BLaER1 (cell line): ENCODE results near the gene FADS6.
A peak's percentile ranks its signal among the peaks of the same experiment; 100 is the strongest.

Source experiments
- H3K27ac ChIP-seq: shearing (Covaris generic); formaldehyde crosslinking; 2 replicates; pipeline ENCODE4 v1.8.1; 2022
- H3K27me3 ChIP-seq: shearing (Covaris generic); formaldehyde crosslinking; 2 replicates; pipeline ENCODE4 v1.8.1; 2022
- H3K36me3 ChIP-seq: shearing (Covaris generic); formaldehyde crosslinking; 2 replicates; pipeline ENCODE4 v1.8.1; 2022
- H3K4me1 ChIP-seq: shearing (Covaris generic); formaldehyde crosslinking; 2 replicates; pipeline ENCODE4 v1.8.1; 2022
- H3K4me2 ChIP-seq: shearing (Covaris generic); formaldehyde crosslinking; 2 replicates; pipeline ENCODE4 v1.8.1; 2022
- H3K4me3 ChIP-seq: shearing (Covaris generic); formaldehyde crosslinking; 2 replicates; pipeline ENCODE4 v1.8.1; 2022
- H3K9ac ChIP-seq: shearing (Covaris generic); formaldehyde crosslinking; 2 replicates; pipeline ENCODE4 v1.8.1; 2022
- H3K9me3 ChIP-seq: shearing (Covaris generic); formaldehyde crosslinking; 2 replicates; pipeline ENCODE4 v1.8.1; 2022
- H4K20me1 ChIP-seq: shearing (Covaris generic); formaldehyde crosslinking; 2 replicates; pipeline ENCODE4 v1.8.1; 2022
- Cebpa-rat ChIP-seq: shearing (Covaris generic); IDR thresholded peaks from 2 replicates; pipeline ENCODE4 v1.8.1; 2022

Gene FADS6

DNA sequence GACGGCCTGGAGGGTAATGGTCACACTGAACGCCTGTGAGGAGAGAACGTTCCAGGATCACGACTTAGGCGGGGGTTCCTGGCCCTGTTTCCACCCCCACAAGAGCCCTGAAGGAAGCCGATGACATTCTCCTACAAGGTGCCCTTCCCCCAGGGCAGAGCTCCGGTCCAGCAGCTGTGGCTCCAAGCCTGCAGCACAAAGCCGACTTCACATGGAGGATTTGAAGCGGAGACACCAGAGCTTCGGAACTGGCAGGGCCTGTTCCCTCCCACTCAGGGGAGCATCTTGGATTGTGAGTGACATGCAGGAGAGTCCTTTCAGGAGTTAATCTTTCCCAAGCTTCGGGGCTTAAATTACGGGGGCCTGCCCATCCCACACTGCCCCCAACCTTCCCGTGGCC, 5.0 kb downstream of the FADS6 start:
- Histone ChIP-seq H4K20me1 (no peaks in the 10 kb centered on the region), H3K27me3 (peaks cover 13% of the 10 kb centered on the region; the same call in 1 of the 2 replicates), H3K36me3 (no peaks in the 10 kb centered on the region), H3K4me1 (peaks cover 1% of the 10 kb centered on the region; the same call in 1 of the 2 replicates), H3K9me3 (no peaks in the 10 kb centered on the region), H3K4me3 (no peak overlapping the region), H3K4me2 (no peak overlapping the region), H3K27ac (no peak overlapping the region), H3K9ac (no peak overlapping the region)
- no peak for TF ChIP-seq Cebpa-rat

DNA sequence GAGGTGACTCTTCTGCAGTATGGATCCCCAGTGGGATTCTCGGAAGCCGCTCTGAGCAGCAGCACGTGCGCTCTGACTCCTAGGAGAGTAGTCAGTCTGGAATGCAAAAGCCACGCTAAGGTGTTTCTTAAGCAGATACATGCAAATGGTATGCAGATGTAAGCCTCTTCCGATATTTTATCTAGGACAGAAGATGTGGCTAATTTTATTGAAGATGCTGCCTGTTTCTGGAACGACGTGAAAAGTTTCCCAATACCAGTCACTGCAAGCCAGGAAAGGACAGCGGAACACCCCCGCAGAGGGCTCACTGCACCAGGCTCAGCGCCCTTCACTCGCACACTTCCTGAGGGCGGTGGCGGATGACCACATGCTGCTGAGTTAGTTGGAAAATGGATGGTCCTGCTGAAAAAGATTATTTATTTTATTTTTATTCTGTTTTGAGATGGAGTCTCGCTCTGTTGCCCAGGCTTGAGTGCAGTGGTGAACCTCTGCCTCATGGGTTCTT, 10.1 kb downstream of the FADS6 start:
- no peaks in the 10 kb centered on the region for H4K20me1 ChIP-seq
- TF ChIP-seq Cebpa-rat = no peak
- no peaks in the 10 kb centered on the region for H3K27me3 ChIP-seq
- H3K9me3 ChIP-seq = no peaks in the 10 kb centered on the region
- no peak overlapping the region for H3K27ac ChIP-seq
- no peak overlapping the region for H3K4me3 ChIP-seq
- no peak overlapping the region for H3K4me2 ChIP-seq
- peaks cover 9% of the 10 kb centered on the region for H3K4me1 ChIP-seq
- H3K36me3 ChIP-seq = no peaks in the 10 kb centered on the region
- H3K9ac ChIP-seq = no peak overlapping the region

DNA sequence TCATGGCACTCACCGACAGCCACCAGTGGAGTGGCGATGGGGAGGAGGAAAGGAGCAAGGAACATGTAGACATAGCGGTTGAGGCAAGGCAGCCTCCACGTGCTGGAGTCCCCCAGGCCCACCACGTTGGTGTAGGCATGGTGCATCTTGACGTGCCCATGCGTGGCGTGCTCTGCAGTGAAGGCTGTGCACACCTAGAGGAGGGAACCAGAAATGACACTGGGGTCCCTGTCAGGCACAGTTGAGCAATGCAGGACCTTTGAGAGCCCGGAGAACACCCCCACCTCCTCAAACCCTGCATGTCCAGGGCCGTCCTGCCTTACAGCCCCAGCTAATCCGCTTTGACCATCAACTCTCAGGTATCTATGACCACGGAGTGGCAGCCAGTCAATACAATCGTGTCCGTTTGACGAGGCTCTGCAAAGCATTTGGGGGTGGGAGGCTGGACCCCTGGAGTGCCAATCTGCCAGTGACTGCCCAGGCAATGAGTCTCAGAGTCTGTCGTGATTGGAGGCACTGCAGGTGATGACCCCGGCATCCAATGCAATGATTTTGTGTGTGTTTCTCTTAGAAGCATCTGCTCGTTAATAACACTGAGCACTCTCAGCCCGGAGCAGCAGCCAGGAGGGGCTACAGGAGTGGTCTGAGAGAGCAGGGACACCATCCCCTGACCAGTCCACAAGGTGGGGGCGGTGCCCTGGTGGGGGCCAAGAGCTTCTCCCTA, 10.8 kb downstream of the FADS6 start:
- H3K4me1 ChIP-seq = peaks cover 15% of the 10 kb centered on the region
- H3K4me2 ChIP-seq = no peak overlapping the region
- no peaks in the 10 kb centered on the region for H3K27me3 ChIP-seq

DNA sequence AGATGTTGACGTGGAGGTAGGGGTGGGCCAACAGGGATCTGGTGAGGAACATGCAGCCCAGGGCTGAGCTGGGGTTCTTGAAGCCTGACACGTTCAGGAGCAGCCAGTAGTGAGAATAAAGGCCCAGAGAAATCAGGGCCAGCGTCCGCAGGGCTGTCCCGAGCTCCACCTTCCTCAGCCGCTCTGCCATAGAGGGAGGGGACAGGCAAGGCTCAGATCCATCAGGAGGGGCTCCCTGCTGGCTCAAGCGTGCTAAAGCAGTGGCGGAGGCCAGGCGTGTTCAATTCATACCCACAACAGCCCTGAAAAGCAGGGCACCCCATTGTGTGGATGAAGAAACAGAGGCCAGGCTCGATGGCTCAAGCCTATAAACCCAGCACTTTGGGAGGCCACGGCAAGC, 12.4 kb downstream of the FADS6 start:
- no peaks in the 10 kb centered on the region for H4K20me1 ChIP-seq
- H3K9ac ChIP-seq = no peak overlapping the region
- no peak overlapping the region for H3K27ac ChIP-seq
- no peak overlapping the region for H3K4me3 ChIP-seq
- H3K27me3 ChIP-seq = no peaks in the 10 kb centered on the region
- no peaks in the 10 kb centered on the region for H3K9me3 ChIP-seq
- no peak for TF ChIP-seq Cebpa-rat
- H3K4me2 ChIP-seq = no peak overlapping the region
- H3K4me1 ChIP-seq = peaks cover 20% of the 10 kb centered on the region
- no peaks in the 10 kb centered on the region for H3K36me3 ChIP-seq

More for the DNA sequence above, 10.8 kb downstream of the FADS6 start:
- no peaks in the 10 kb centered on the region for H3K36me3 ChIP-seq
- no peaks in the 10 kb centered on the region for H4K20me1 ChIP-seq
- H3K27ac ChIP-seq = no peak overlapping the region
- H3K4me3 ChIP-seq = no peak overlapping the region
- no peak overlapping the region for H3K9ac ChIP-seq
- H3K9me3 ChIP-seq = no peaks in the 10 kb centered on the region
- TF ChIP-seq Cebpa-rat = no peak

DNA sequence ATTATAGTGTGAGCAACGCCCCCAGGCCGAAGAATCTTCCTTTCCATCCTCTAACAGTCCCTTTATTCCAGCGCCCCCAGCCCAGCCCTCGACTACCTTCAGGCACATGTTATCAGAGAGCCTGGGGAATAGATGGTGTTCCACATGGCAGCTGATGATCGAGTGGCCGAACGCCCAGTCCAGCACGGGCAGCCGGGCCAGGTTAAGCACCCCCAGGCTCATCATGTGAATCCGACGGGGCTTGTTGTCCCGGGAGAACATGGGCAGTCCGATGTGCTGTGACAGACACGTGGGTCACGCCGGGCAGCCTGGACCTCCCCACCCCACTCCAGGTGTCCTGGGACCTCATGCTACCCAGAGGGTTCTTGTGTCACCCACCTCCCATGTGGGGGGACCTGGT, 14.1 kb downstream of the FADS6 start:
- Histone ChIP-seq H3K4me3 (no peak overlapping the region), H3K4me1 (peaks cover 22% of the 10 kb centered on the region), H3K9ac (no peak overlapping the region), H4K20me1 (no peaks in the 10 kb centered on the region), H3K27ac (no peak overlapping the region), H3K9me3 (no peaks in the 10 kb centered on the region), H3K27me3 (no peaks in the 10 kb centered on the region), H3K4me2 (no peak overlapping the region), H3K36me3 (no peaks in the 10 kb centered on the region)
- TF ChIP-seq Cebpa-rat = no peak

DNA sequence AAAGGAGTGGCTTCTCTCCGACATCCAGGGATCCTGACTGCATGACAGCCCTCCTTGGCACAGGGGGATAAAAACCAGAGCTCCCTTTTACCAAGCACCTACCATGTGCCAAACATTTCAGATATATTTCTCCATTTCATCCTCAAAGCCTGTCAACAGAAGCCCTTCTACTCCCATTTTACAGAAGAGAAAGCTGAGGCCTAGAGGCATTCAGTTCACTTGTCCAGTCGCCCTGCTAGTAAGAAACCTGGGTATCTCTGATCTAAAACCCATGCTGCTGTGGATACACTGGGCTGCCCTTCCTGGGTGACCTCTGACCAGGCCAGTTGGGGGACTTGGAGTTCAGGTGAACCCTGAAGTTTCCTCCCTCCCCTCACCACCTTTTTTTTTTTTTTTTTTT, 14.8 kb downstream of the FADS6 start:
- Histone ChIP-seq H3K4me1 (peaks cover 28% of the 10 kb centered on the region), H3K4me2 (no peak overlapping the region), H3K4me3 (no peak overlapping the region), H3K27me3 (no peaks in the 10 kb centered on the region), H3K9ac (no peak overlapping the region), H3K36me3 (no peaks in the 10 kb centered on the region), H4K20me1 (no peaks in the 10 kb centered on the region), H3K9me3 (no peaks in the 10 kb centered on the region), H3K27ac (no peak overlapping the region)
- TF ChIP-seq Cebpa-rat = no peak

DNA sequence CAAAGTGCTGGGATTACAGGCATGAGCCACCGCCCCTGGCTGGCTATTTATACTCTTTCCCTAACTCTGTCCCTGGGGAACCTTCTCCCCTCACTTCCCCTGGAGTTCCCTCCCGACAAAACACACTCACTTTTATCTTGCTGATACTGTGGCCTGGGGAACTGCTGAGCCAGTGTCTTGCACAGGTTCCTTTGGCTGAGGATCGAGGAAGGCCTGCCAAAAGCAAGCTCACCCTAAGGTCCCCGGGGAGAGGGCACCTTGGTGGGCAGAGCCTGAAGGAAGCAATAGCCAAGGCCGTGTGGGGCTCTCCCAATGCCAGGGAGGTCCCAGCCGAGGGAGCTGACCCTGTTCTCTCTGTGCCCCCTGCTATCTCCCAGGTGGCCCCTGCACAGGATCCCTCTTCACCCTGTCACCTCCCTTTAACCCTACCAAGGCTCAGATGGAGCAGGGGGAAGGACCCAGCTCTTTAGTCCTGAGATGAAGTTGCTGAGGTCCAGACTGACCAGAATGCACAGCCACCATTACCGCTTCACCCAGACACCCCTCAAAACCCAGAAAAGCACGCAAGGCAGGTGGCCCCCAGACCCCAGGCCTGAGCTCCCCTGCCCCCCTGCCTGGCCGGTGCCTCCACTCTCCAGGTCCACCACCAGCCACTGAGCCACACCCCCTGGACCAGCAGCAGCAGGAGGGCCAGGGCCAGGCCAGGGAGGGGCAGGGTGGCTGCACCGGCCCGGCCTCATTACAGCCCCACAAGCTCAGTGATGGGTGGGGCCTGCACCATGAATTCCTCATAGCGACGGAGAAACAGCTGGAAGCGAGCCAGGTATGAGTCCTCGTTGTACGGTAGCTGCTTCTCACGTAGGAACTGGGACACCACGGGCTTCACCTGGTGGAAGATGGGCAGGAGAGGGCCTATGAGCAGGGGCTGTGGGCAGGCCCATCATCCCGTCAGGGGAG, 15.6 kb downstream of the FADS6 start:
- Histone ChIP-seq H4K20me1 (no peaks in the 10 kb centered on the region), H3K4me3 (no peak overlapping the region), H3K9ac (0 out of 2 replicates have a peak overlapping the region, but pooled peaks have one; percentile 53), H3K4me1 (peaks cover 21% of the 10 kb centered on the region), H3K27me3 (no peaks in the 10 kb centered on the region), H3K27ac (peak overlapping the region; percentile 44), H3K36me3 (no peaks in the 10 kb centered on the region), H3K4me2 (peak overlapping the region; percentile 79), H3K9me3 (no peaks in the 10 kb centered on the region)
- TF ChIP-seq Cebpa-rat = no peak

DNA sequence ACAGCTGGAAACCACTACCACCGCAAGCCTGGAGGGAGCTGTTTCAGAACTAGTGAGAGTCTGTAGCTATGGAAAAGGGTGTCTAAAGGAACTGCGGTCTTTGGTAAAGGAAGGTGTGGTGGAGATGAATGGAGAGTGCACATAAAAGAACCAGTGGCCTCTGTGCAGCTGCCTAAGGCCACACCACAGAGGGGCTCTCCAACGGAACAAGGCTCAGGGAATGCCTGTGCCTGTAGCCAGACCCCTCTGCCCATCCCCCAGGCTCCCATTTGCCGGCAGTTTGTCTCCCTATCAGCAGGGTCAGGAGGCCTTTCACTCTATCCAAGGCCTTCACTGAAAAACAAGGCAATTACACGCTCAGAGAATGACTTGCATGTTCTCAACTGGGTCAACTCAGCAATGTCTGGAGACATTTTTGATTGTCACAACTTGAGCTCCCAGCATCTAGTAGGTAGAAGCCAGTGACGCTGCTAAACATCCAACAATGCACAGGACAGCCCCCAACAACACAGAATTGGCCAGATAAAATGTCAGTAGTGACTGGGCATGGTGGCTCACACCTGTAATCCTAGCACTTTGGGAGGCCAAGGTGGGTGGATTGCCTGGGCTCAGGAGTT, 17.3 kb downstream of the FADS6 start:
- no peaks in the 10 kb centered on the region for H3K36me3 ChIP-seq
- no peaks in the 10 kb centered on the region for H4K20me1 ChIP-seq
- H3K4me1 ChIP-seq = peaks cover 37% of the 10 kb centered on the region
- no peak overlapping the region for H3K4me2 ChIP-seq
- no peaks in the 10 kb centered on the region for H3K9me3 ChIP-seq
- no peaks in the 10 kb centered on the region for H3K27me3 ChIP-seq
- H3K9ac ChIP-seq = no peak overlapping the region
- no peak for TF ChIP-seq Cebpa-rat
- H3K27ac ChIP-seq = no peak overlapping the region
- H3K4me3 ChIP-seq = no peak overlapping the region

DNA sequence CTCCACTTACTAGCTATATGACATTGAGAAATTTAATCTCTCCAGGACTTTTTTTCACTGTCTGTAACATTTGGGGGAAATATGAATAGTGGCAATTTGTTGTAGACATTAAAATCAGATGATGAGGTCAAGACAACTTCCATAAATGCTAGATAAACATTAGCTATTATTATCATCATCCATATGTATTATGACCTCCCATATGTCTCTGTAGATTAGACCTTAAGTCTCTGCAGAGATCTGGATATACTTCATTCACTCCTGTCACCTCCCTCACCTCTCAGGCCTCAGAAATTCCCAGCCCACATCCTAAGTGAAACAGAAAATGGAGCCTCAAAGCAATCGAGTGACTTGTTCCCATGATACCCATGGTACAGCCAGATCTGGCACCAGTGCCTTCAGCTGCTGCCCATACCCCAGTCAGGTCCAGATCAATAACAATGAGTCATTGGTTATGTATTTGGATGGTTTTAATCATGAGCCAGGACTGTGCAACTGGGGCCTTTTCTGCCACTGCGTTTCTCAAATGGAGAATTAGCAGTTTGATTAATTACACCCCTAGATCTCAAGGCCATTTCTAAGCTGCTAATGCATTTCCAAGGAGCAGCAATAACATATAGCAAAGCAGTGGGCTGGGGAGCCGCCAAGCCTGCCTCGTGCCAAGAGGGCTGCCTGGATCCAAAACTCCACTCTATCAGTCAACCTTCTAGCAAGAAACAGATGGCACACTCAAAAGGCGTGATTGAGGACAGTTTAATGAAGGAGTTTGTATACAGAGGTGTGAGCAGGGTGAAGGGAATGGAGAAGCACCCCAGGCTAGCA, 18.1 kb downstream of the FADS6 start:
- no peak overlapping the region for H3K4me2 ChIP-seq

More for the DNA sequence above, 18.1 kb downstream of the FADS6 start:
- Histone ChIP-seq H3K36me3 (no peaks in the 10 kb centered on the region), H3K27ac (no peak overlapping the region), H3K4me3 (no peak overlapping the region), H3K9ac (no peak overlapping the region), H3K4me1 (peaks cover 41% of the 10 kb centered on the region), H3K9me3 (no peaks in the 10 kb centered on the region), H3K27me3 (no peaks in the 10 kb centered on the region), H4K20me1 (no peaks in the 10 kb centered on the region)
- TF ChIP-seq Cebpa-rat = no peak
